ENCODE measurements around the gene UPB1.

DNA sequence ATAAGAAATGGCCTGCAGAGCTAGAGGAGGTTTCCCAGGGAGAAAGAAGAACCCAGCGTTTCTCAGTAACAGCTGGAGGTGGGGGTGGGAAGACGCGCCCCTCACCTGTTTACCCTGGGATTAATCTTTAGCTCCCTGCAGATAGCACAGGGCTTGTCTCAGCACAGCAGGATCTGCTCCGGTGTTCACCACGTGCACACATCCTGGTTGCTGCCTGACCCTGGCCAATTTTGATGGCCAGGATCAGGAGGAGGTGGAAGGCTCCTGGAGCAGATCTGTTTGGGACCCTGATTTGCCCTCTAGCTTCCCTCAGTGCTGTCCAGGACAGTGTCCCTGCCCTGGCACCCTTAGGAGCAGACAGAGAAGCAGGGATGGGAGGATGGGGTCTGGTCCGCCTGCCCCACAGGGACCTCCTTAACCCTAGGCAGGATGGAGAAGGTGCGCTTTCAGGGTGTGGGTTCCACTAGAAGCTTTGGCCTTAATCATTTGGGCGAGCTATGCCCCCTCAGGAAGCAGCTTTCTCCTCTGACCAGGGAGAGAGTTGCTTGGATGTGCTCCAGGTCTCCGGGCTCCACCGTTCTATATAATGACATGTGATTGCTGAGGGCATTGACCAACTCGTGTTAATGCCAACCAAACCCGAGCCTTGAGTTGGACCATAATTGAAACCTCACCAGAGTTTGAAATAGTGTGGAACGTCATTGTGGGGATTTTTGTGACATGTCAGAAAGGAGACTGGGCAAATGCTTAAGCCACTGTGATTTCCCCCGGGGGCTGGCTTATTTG is 19.3 kb downstream of the UPB1 start:
- TF ChIP-seq, protein P1, sequence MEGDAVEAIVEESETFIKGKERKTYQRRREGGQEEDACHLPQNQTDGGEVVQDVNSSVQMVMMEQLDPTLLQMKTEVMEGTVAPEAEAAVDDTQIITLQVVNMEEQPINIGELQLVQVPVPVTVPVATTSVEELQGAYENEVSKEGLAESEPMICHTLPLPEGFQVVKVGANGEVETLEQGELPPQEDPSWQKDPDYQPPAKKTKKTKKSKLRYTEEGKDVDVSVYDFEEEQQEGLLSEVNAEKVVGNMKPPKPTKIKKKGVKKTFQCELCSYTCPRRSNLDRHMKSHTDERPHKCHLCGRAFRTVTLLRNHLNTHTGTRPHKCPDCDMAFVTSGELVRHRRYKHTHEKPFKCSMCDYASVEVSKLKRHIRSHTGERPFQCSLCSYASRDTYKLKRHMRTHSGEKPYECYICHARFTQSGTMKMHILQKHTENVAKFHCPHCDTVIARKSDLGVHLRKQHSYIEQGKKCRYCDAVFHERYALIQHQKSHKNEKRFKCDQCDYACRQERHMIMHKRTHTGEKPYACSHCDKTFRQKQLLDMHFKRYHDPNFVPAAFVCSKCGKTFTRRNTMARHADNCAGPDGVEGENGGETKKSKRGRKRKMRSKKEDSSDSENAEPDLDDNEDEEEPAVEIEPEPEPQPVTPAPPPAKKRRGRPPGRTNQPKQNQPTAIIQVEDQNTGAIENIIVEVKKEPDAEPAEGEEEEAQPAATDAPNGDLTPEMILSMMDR (IDR thresholded peaks at IDR 0.05) = no peak
- TF ChIP-seq POLR2A (IDR thresholded peaks at IDR 0.05) (no peak), POLR2AphosphoS5 (IDR thresholded peaks at IDR 0.05) (no peak)

Measured in sigmoid colon (tissue), 4 donors.